Gastrocnemius medialis (tissue), 4 donors: ENCODE data around the gene C1QTNF6. TPM values are rescaled to one million over a fixed set of nuclear protein-coding genes. Genes with fewer than 3 reads are reported as not detected.

Experiments
- ATAC-seq, 2 donors: fragments of 150-250 bp; one replicate each; pipeline ENCODE4 v1.9.1; 2016
- DNase-seq, 2 donors: peaks; one replicate each; pipeline ENCODE4 v3.0.0-alpha.2; 2019
- H3K27ac ChIP-seq, 4 donors: fragments of 200-600 bp; sonication (generic); 1 replicate in 1 of 4; 2 replicates in 3 of 4; pipeline ENCODE4 v1.5.1; 2016 to 2018; ENCODE audit warnings: mild to moderate bottlenecking in 2 of 4, moderate library complexity in 1 of 4
- H3K27me3 ChIP-seq, 3 donors: fragments of 200-600 bp; sonication (generic) in 2 of 3; 1 replicate in 1 of 3; 2 replicates in 2 of 3; pipeline versions ENCODE4 v1.5.1 to v1.6.0; 2016 to 2019; ENCODE audit warnings: mild to moderate bottlenecking in 1 of 3, moderate library complexity in 1 of 3
- H3K36me3 ChIP-seq, 2 donors: fragments of 200-600 bp; sonication (generic) in 1 of 2; one replicate each; pipeline ENCODE4 v1.5.1; 2017 to 2018
- H3K4me1 ChIP-seq, 2 donors: fragments of 200-600 bp; sonication (generic) in 1 of 2; one replicate each; pipeline ENCODE4 v1.5.1; 2016 to 2017; ENCODE audit warnings: mild to moderate bottlenecking in 2 of 2
- H3K4me3 ChIP-seq, 4 donors: fragments of 200-600 bp; sonication (generic) in 3 of 4; 1 replicate in 1 of 4; 2 replicates in 3 of 4; pipeline ENCODE4 v1.5.1; 2016 to 2019; ENCODE audit warnings: mild to moderate bottlenecking in 2 of 4
- H3K9me3 ChIP-seq, 3 donors: fragments of 200-600 bp; sonication (generic) in 2 of 3; 1 replicate in 1 of 3; 2 replicates in 2 of 3; pipeline ENCODE4 v1.5.1; 2016 to 2019
- CTCF ChIP-seq, 5 experiments: fragments of 450-650 bp in 3 of 5; fragments of 200-600 bp in 2 of 5; sonication (generic) in 2 of 5; IDR thresholded peaks in 4 of 5; conservative IDR thresholded peaks in 1 of 5; 1 replicate in 4 of 5; 2 replicates in 1 of 5; pipeline ENCODE4 v1.5.1; 2016 to 2019; ENCODE audit warnings: antibody characterized with exemption in 5 of 5, mild to moderate bottlenecking in 3 of 5, moderate library complexity in 3 of 5
- POLR2A ChIP-seq, 2 donors: fragments of 450-650 bp; IDR thresholded peaks; one replicate each; pipeline ENCODE4 v1.6.1; 2017; ENCODE audit warnings: antibody characterized with exemption in 2 of 2, mild to moderate bottlenecking in 2 of 2, moderate library complexity in 2 of 2
- in situ Hi-C, 4 donors: fragments of 200-750 bp; cut with MboI; loops; one replicate each; pipeline versions ENCODE4 v1.15.0 to v1.8.0; 2017; ENCODE audit warnings: low sequenced_read_pairs in 4 of 4
- intact Hi-C: fragments of 100-400 bp; cut with DNase I; formaldehyde crosslinking; loops from one replicate; pipeline ENCODE4 v1.15.1; 2023; ENCODE audit warnings: low total_unique reads
- total RNA-seq, 4 donors: library from RNA; depleted of rRNA; stranded (reverse); fragments of >200 nt; gene quantifications; one replicate each; pipeline versions ENCODE4 v1.1.0 to v1.2.3, GENCODE V29; 2016

The C1QTNF6 gene
- total RNA-seq, 4 donors from 2014 or later = 0.46 to 1.00 (median 0.84) TPM

- DNase-seq (no peak), ATAC-seq (no peak)
- Histone ChIP-seq H3K9me3 (no peaks in the 10 kb centered on the region), H3K36me3 (no peaks in the 10 kb centered on the region), H3K27ac (no peak overlapping the region), H3K4me1 (no peaks in the 10 kb centered on the region), H3K4me3 (no peak overlapping the region), H3K27me3 (peaks cover 0 to 4% (median 0%) of the 10 kb centered on the region in 3 donors)
- no peak for TF ChIP-seq CTCF (IDR thresholded peaks at IDR 0.05 in 4 of 5, conservative IDR thresholded peaks at IDR 0.05 in 1 of 5)
- TF ChIP-seq POLR2A (IDR thresholded peaks at IDR 0.05) = no peak
- in situ Hi-C loops = no loop called here
- intact Hi-C loops = no loop called here
Measured at GRCh38 chr22:37139762-37140161, 48.3 kb downstream of the C1QTNF6 start.

- Histone ChIP-seq H3K36me3 (no peaks in the 10 kb centered on the region), H3K27ac (no peak overlapping the region), H3K4me1 (no peaks in the 10 kb centered on the region), H3K4me3 (no peak overlapping the region), H3K9me3 (no peaks in the 10 kb centered on the region), H3K27me3 (no peaks in the 10 kb centered on the region)
- in situ Hi-C loops = no loop called here
- TF ChIP-seq CTCF (IDR thresholded peaks at IDR 0.05 in 4 of 5, conservative IDR thresholded peaks at IDR 0.05 in 1 of 5) = no peak
- TF ChIP-seq POLR2A (IDR thresholded peaks at IDR 0.05) = no peak
- ATAC-seq (no peak), DNase-seq (no peak)
- intact Hi-C loops = no loop called here
Measured at GRCh38 chr22:37138849-37139561, 49.0 kb downstream of the C1QTNF6 start.

DNA sequence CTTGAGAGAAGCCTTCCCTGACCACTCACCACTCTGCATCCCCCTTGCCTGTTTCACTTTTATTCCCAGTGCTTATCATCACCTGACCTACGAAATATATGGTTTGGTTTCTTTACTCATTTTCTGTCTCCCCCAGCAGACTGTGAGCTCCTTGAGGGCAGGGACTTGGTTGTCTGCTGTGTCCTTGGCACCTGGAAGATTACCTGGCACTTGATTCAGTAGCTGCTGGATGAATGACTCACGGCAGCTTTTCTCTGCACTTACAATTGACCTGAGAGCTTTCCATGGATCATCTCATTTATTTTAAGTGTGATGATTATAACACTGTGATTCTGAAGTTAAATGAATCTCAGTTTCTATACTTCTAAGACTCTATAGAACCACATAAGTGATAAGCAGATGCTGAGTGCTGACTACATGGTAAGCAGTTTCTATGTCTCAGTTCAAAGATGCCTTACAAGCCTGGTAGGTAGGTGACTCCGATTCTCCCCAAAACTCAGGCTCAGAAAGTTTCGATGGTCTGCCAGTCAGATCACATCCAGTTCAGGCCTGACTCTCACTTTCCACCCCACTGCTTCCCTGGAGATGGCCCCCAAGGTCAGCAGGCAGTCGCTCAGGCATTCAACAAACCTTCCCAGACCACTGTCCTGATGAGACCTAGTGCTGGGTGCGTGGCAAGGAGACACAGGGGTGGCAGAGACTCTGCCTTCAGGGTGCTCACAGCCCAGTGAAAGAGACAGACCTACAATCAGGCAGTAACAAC, 50.0 kb downstream of the C1QTNF6 start:
- no peaks in the 10 kb centered on the region for H3K36me3 ChIP-seq
- TF ChIP-seq CTCF (IDR thresholded peaks at IDR 0.05 in 4 of 5, conservative IDR thresholded peaks at IDR 0.05 in 1 of 5) (no peak), POLR2A (IDR thresholded peaks at IDR 0.05) (no peak)
- intact Hi-C loops = no loop called here
- no peaks in the 10 kb centered on the region for H3K4me1 ChIP-seq
- no peak overlapping the region for H3K4me3 ChIP-seq
- DNase-seq = no peak
- no peak overlapping the region for H3K27ac ChIP-seq
- no peaks in the 10 kb centered on the region for H3K9me3 ChIP-seq
- H3K27me3 ChIP-seq = no peaks in the 10 kb centered on the region
- in situ Hi-C loops = no loop called here
- no peak for ATAC-seq

GRCh38 chr22:37137131-37137530, 50.9 kb downstream of the C1QTNF6 start:
- Histone ChIP-seq H3K27ac (no peak overlapping the region), H3K36me3 (no peaks in the 10 kb centered on the region), H3K4me3 (no peak overlapping the region), H3K9me3 (no peaks in the 10 kb centered on the region), H3K4me1 (no peaks in the 10 kb centered on the region), H3K27me3 (no peaks in the 10 kb centered on the region)
- no peak for TF ChIP-seq CTCF (IDR thresholded peaks at IDR 0.05 in 4 of 5, conservative IDR thresholded peaks at IDR 0.05 in 1 of 5)
- TF ChIP-seq POLR2A (IDR thresholded peaks at IDR 0.05) = no peak
- DNase-seq = no peak
- ATAC-seq = no peak
- intact Hi-C loops = no loop called here
- in situ Hi-C loops = no loop called here
